Aorta (tissue), 5 donors: ENCODE data around the gene NAP1L1. TPM values are rescaled to one million over a fixed set of nuclear protein-coding genes. Genes with fewer than 3 reads are reported as not detected.

ENCODE experiments used
- ATAC-seq: fragments of 200-7000 bp; cut with Tn5 transposase; one replicate; pipeline ENCODE4 v1.9.1; 2022; ENCODE audit warnings: moderate library complexity; ENCODE audit not compliant: low FRiP score
- DNase-seq, 2 donors: peaks; one replicate each; pipeline ENCODE4 v3.0.0-alpha.2; 2020
- H3K27ac ChIP-seq, 2 donors: one replicate each; pipeline ENCODE4 v1.5.1; 2013; ENCODE audit warnings: low read length in 2 of 2, mild to moderate bottlenecking in 2 of 2, moderate library complexity in 2 of 2, control low read depth in 1 of 2, inconsistent platforms in 1 of 2, low read depth in 1 of 2
- H3K27me3 ChIP-seq, 2 donors: one replicate each; pipeline ENCODE4 v1.6.1; 2013; ENCODE audit warnings: control low read depth in 1 of 2, low read length in 1 of 2, mild to moderate bottlenecking in 1 of 2, moderate library complexity in 1 of 2; ENCODE audit not compliant: insufficient read depth in 2 of 2, control insufficient read depth in 1 of 2
- H3K36me3 ChIP-seq, 2 donors: one replicate each; pipeline ENCODE4 v1.6.1; 2013; ENCODE audit warnings: control low read depth in 1 of 2, low read length in 1 of 2, mild to moderate bottlenecking in 1 of 2; ENCODE audit not compliant: insufficient read depth in 2 of 2, control insufficient read depth in 1 of 2
- H3K4me1 ChIP-seq, 2 donors: one replicate each; pipeline ENCODE4 v1.6.1; 2013; ENCODE audit warnings: low read length in 2 of 2, control low read depth in 1 of 2, mild to moderate bottlenecking in 1 of 2, moderate library complexity in 1 of 2; ENCODE audit not compliant: insufficient read depth in 2 of 2, control insufficient read depth in 1 of 2
- H3K4me3 ChIP-seq, 2 donors: one replicate each; pipeline ENCODE4 v1.5.1; 2013; ENCODE audit warnings: low read length in 2 of 2, control low read depth in 1 of 2, mild to moderate bottlenecking in 1 of 2
- H3K9me3 ChIP-seq: one replicate; pipeline ENCODE4 v1.6.1; 2013; ENCODE audit warnings: mild to moderate bottlenecking, low read length; ENCODE audit not compliant: control insufficient read depth
- WGBS, 2 donors: extraction: QIAGEN DNeasy Blood & Tissue Kit; methylation state at CpG; one replicate each; pipeline ENCODE4 v1.1.7; 2013; 5-methylcytosine and 5-hydroxymethylcytosine counted together
- intact Hi-C, 2 donors: fragments of 100-400 bp; cut with DNase I; formaldehyde crosslinking; loops; one replicate each; pipeline versions ENCODE4 v1.14.2 to v1.15.0; 2022
- polyA plus RNA-seq, 2 donors: library from polyadenylated mRNA; stranded (reverse); fragments of 200-250 nt; gene quantifications; one replicate each; pipeline ENCODE4 v1.2.3, GENCODE V29; 2013
- total RNA-seq, 2 donors: library from RNA; stranded (reverse); fragmentation: NEBNext Ultra II Directional; extraction: Animal tissue kit (Norgen Biotek cat#: 25700); gene quantifications; one replicate each; pipeline ENCODE4 v1.2.1, GENCODE V29; 2021
- donor health status: healthy with polysubstance abuse.
- donor health status: Bipolar disorder and iron deficiency.
- donor health status: DM: no; HTN: no; CAD: no.
- donor health status: DM: no; HTN: no; CAD: no.
- donor health status: DM: yes; HTN: yes; CAD: no.

The NAP1L1 gene
- total and polyA plus RNA-seq, 4 donors: 312 to 668 (median 346) TPM

DNA sequence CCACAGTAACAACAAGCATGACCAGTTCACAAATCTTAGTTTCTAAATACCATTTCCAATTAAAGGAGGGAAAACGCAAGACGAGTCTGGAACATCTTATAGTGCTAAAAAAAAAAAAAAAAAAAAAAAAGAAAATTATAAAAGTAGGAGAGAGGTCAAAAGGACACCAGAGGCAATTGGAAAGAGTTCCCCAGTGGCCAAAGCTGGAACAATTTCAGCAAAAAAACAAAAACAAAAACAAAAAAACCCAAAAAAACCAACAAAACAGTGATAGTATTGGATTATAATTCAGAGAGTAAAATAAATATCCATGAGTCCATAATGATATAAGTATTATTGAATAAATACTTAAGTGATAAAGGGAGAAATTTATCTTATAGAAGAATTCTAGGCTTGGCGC, 10.3 kb upstream of the NAP1L1 start:
- no peaks in the 10 kb centered on the region for H3K27me3 ChIP-seq
- no peaks in the 10 kb centered on the region for H3K4me1 ChIP-seq
- WGBS, 2 donors: 95 to 98% methylated on average over 3 of the region's 3 CpGs
- intact Hi-C loops: no loop called here
- H3K36me3 ChIP-seq: no peaks in the 10 kb centered on the region
- H3K27ac ChIP-seq: no peak overlapping the region
- DNase-seq (no peak), ATAC-seq (no peak)
- no peaks in the 10 kb centered on the region for H3K9me3 ChIP-seq
- no peak overlapping the region for H3K4me3 ChIP-seq

DNA sequence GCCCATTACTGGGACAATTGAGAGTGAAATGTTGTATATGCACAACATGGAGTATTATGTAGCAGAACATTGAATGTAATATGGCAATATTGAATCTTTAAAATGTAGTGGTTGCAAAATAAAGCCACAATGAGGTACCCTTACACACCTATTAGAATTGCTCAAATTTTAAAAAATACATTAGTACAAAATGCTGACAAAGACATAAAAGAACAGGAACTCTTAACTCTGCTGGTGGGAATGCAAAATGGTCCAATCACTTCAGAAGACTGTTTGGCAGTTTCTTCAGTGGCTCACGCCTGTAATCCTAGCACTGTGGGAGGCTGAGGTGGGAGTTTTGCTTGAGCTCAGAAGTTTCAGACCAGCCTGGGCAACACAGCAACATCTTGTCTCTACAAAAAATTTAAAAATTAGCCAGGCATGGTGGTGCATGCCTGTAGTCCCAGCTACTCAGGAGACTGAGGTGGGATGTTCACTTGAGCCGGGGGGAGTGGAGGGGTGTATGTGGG, 6.8 kb upstream of the NAP1L1 start:
- intact Hi-C loops: no loop called here
- 53 to 62% methylated on average over 2 of the region's 2 CpGs for WGBS, 2 donors
- H3K36me3 ChIP-seq: no peaks in the 10 kb centered on the region
- DNase-seq (no peak), ATAC-seq (no peak)
- H3K9me3 ChIP-seq: no peaks in the 10 kb centered on the region
- no peaks in the 10 kb centered on the region for H3K27me3 ChIP-seq
- H3K4me3 ChIP-seq: no peak overlapping the region
- H3K4me1 ChIP-seq: no peaks in the 10 kb centered on the region
- no peak overlapping the region for H3K27ac ChIP-seq

DNA sequence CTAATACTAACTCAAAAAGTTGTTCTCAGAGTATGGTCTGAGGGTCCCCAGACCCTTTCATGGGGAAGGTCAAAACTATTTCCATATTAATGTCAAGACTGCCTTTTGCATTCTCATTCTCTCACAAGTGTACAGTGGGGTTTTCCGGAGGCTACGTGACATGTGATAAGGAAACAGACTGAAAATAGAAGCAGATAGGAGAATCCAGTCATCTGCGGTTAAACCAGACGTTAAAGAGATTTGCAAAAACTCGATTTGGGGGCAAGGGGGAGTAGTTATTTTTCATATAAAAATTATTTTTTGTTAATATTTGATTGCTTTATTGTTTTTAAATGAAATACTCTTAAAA, 1.0 kb upstream of the NAP1L1 start:
- peak overlapping the region; percentile 22 to 85 for H3K4me3 ChIP-seq
- H3K36me3 ChIP-seq: no peaks in the 10 kb centered on the region
- no peaks in the 10 kb centered on the region for H3K27me3 ChIP-seq
- no peaks in the 10 kb centered on the region for H3K4me1 ChIP-seq
- ATAC-seq: no peak
- H3K27ac ChIP-seq: peak overlapping the region; percentile 45 to 69
- H3K9me3 ChIP-seq: no peaks in the 10 kb centered on the region
- intact Hi-C loops: loop anchor here (10.0 kb wide), 4 partner anchors 259 to 679 kb away; partner anchors contain the start of genes BBS10 (in 2 of the 2), OSBPL8 (in 1 of the 2) and ZDHHC17 (in 1 of the 2)
- no peak for DNase-seq
- WGBS, 2 donors: 1% methylated on average over 5 of the region's 5 CpGs

DNA sequence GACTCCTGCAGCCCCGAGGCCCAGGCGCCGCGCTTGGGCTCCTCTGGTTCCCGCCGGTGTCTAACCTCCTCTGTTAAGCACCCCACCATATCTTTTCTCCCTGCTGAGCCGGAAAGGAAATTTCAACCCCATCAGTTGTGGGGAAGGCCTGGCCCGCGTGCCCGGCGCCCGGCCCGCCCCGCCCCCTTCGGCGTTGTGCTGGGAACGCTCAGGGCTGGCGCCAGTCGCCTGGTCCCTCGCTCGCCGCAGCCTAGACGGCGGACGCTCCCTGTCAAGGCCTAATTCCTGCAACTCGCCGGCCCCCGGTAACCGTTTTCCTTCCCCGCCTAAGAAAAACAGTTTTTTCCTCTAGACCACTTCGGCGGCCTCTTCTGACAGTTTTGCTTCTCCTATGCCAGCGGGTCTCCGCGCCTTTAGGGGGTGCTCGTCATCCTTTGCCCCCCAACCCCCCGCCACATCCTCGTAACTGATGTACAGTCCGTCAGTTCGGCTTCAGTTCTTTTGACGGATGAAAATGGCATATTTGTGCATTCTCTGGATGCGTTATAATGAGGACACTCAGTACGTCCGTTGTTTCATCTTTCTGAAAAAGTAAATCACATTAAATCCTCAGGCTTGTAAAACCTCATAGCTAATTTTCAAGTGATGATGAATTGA, 506 bp upstream of the NAP1L1 start:
- H3K4me3 ChIP-seq: peak overlapping the region; percentile 22 to 85
- H3K27me3 ChIP-seq: no peaks in the 10 kb centered on the region
- intact Hi-C loops: loop anchor here (10.0 kb wide), 4 partner anchors 260 to 680 kb away; partner anchors contain the start of genes BBS10 (in 2 of the 2), OSBPL8 (in 1 of the 2) and ZDHHC17 (in 1 of the 2)
- ATAC-seq: peak; percentile 95
- 0 to 1% methylated on average over 43 to 44 of the region's 44 CpGs for WGBS, 2 donors
- no peaks in the 10 kb centered on the region for H3K4me1 ChIP-seq
- peak overlapping the region; percentile 45 to 79 for H3K27ac ChIP-seq
- H3K9me3 ChIP-seq: no peaks in the 10 kb centered on the region
- DNase-seq: peak in 1 of 2 donors; percentile 95
- no peaks in the 10 kb centered on the region for H3K36me3 ChIP-seq

DNA sequence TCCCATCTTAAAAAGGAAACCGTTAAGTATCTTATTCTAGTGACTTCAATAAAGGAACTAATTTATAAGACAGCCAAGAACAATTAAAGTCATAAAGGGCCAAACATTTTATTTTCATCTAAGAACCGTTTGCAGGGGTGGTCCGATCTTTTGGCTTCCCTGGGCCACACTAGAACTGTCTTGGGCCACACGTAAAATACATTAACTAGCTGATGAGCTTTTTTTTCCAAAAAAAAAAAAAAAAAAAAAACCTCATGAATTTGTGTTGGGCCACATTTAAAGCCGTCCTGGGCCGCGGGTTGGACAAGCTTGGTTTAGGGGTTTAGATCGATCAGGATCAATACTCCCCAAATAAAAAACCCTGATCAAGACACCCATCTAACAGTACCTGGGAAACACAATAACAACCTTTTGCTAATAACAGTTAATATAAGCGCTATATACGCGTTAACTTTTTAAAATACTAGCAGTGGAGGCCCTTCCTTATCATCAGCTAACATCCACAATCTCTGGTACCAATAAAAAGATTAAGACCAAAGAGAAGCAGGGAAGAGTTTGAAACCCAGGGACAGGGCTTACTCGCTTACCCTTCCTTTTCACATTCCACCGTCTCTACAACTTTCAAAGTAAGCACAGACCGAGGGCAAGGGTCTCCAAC, 1.1 kb downstream of the NAP1L1 start:
- intact Hi-C loops: loop anchor here (10.0 kb wide), 4 partner anchors 261 to 681 kb away; partner anchors contain the start of genes BBS10 (in 2 of the 2), OSBPL8 (in 1 of the 2) and ZDHHC17 (in 1 of the 2)
- peak overlapping the region; percentile 84 to 85 for H3K4me3 ChIP-seq
- peak overlapping the region; percentile 79 to 97 for H3K27ac ChIP-seq
- DNase-seq (no peak), ATAC-seq (no peak)
- H3K9me3 ChIP-seq: no peaks in the 10 kb centered on the region
- H3K27me3 ChIP-seq: no peaks in the 10 kb centered on the region
- 7% methylated on average over 14 of the region's 14 CpGs for WGBS, 2 donors
- no peaks in the 10 kb centered on the region for H3K4me1 ChIP-seq
- H3K36me3 ChIP-seq: no peaks in the 10 kb centered on the region

DNA sequence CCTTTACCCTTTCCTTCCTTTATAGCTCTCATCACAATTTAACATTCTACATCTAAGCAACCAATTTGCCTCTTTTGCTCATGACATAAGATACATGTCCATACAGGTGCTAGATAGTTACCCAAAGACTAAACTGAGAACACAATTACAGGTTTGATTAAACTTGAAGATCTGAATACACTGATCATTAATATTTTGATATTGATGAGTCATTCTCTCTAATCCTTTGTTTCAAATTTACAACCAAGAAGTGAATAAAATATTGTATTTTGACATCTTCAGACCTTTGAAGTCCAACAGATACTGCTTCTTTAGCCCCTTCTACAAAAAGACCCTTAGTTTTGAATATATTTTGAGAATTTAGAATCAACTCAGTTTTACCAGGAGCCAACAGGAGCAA, 2.6 kb downstream of the NAP1L1 start:
- no peaks in the 10 kb centered on the region for H3K27me3 ChIP-seq
- no peak for ATAC-seq

DNA sequence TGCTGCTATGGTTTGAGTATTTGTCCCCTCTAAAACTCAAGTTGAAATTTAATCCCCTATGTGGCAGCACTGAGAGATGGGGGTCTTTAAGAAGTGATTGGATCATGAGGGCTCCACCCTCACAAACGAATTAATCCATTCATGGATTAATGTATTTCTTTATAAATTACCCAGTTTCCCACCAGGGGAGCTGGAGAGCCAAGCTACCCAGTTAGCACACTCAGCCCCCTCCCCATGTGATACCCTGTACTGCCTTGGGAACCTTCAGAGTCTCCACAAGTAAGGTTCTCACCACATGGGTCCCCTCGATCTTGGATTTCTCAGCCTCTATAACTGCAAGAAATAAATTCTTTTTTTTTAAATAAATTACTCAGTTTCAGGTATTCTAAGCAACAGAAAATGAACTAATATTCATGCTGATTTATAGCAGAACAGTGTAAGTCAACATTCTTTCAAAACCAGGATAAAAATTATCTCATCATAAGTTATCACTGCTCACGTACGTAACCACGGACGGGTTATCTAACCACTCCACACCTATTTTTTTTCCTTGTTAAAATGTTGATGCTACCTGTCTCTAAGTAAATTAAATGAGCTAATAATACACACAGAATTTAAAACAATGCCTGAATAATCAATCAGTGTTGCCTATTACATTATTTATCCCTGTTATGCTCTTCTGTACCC, 3.6 kb downstream of the NAP1L1 start:
- Histone ChIP-seq H3K36me3 (no peaks in the 10 kb centered on the region), H3K9me3 (no peaks in the 10 kb centered on the region), H3K4me3 (no peak overlapping the region), H3K27ac (no peak overlapping the region), H3K27me3 (no peaks in the 10 kb centered on the region), H3K4me1 (no peaks in the 10 kb centered on the region)
- 75 to 82% methylated on average over 6 of the region's 6 CpGs for WGBS, 2 donors
- ATAC-seq: no peak
- DNase-seq: no peak
- intact Hi-C loops: loop anchor here (10.0 kb wide), 4 partner anchors 264 to 684 kb away; partner anchors contain the start of genes BBS10 (in 2 of the 2), OSBPL8 (in 1 of the 2) and ZDHHC17 (in 1 of the 2)

More for the DNA sequence above, 2.6 kb downstream of the NAP1L1 start:
- Histone ChIP-seq H3K36me3 (no peaks in the 10 kb centered on the region), H3K4me1 (no peaks in the 10 kb centered on the region), H3K4me3 (no peak overlapping the region), H3K27ac (no peak overlapping the region), H3K9me3 (no peaks in the 10 kb centered on the region)
- no peak for DNase-seq
- intact Hi-C loops: loop anchor here (10.0 kb wide), 4 partner anchors 263 to 683 kb away; partner anchors contain the start of genes BBS10 (in 2 of the 2), OSBPL8 (in 1 of the 2) and ZDHHC17 (in 1 of the 2)

DNA sequence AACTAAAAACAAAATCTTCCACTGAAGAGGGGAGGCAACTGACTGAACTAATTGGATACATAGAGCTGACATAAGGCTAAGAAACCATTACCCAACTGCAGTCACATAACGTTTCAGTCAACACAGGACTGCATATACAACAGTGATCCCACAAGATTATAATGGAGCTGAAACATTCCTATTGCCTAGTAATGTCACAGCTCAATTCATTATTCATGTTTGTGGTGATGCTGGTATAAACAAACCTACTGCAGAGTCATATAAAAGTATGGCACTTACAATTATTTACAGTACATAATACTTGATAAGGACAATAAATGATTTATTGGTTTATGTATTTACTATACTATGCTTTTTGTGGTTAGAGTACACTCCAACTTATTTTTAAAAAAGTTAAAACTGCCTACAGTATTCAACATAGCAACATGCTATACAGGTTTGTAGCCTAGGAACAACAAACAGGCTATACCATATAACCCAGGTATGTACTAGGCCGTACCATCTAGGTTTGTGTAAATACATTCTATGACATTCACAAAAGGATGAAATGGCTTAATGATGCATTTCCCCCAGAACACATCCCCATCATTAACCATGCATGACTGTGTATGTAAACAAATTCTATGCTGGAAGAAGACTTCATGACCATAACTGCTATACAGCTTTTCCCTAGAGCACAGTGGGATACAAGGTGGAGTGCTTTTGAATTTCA, 4.3 kb downstream of the NAP1L1 start:
- WGBS, 2 donors: 82 to 87% methylated on average over 2 of the region's 2 CpGs
- no peak overlapping the region for H3K4me3 ChIP-seq
- H3K9me3 ChIP-seq: no peaks in the 10 kb centered on the region
- H3K27me3 ChIP-seq: no peaks in the 10 kb centered on the region
- H3K4me1 ChIP-seq: no peaks in the 10 kb centered on the region
- DNase-seq: no peak
- intact Hi-C loops: loop anchor here (10.0 kb wide), 4 partner anchors 265 to 685 kb away; partner anchors contain the start of genes BBS10 (in 2 of the 2), OSBPL8 (in 1 of the 2) and ZDHHC17 (in 1 of the 2)
- H3K27ac ChIP-seq: no peak overlapping the region
- no peaks in the 10 kb centered on the region for H3K36me3 ChIP-seq
- no peak for ATAC-seq
